ENCODE results near the gene PAK4.
"Not testable (repeated sequence)": the region's sequence is repeated elsewhere in the genome, so short reads cannot be mapped to it uniquely, and the experiment has no call there.

DNA sequence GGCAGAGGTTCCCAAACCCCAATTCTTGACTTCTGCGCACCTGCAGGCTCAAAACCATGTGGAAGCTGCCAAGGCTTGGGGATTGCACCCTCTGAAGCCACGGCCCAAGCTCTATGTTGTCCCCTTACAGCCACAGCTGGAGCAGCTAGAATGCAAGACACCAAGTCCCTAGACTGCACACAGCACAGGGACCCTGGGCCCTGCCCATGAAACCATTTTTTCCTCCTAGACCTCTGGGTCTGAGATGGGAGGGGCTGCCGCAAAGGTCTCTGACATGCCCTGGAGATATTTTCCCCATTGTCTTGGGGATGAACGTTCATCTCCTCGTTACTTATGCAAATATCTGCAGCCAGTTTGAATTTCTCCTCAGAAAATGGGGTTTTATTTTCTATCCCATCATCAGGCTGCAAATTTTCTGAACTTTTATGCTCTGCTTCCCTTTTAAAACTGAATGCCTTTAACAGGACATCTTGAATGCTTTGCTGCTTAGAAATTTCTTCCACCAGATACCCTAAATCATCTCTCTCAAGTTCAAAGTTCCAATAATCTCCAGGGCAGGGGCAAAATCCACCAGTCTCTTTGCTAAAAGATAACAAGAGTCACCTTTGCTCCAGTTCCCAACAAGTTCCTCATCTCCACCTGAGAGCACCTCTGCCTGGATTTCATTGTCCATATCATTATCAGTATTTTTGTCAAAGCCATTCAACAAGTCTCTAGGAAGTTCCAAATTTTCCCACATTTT, 29.6 kb upstream of the PAK4 start:
- TF ChIP-seq POLR2A (IDR thresholded peaks at IDR 0.05; ENCODE audit: control extremely low read depth in 1 of 2, low read depth in 2 of 2, low read length in 2 of 2); EZH2 (IDR thresholded peaks at IDR 0.05; ENCODE audit: low read depth, low read length, severe bottlenecking); JUND (IDR thresholded peaks at IDR 0.05; ENCODE audit: low read length); BRCA1 (IDR thresholded peaks at IDR 0.05; ENCODE audit: low read depth, low read length); HDAC6 (IDR thresholded peaks at IDR 0.05; ENCODE audit: low read depth, low read length); SAP30 (IDR thresholded peaks at IDR 0.05; ENCODE audit: insufficient read depth, insufficient replicate concordance, low read length): not testable (repeated sequence)
- TF ChIP-seq, protein P1, sequence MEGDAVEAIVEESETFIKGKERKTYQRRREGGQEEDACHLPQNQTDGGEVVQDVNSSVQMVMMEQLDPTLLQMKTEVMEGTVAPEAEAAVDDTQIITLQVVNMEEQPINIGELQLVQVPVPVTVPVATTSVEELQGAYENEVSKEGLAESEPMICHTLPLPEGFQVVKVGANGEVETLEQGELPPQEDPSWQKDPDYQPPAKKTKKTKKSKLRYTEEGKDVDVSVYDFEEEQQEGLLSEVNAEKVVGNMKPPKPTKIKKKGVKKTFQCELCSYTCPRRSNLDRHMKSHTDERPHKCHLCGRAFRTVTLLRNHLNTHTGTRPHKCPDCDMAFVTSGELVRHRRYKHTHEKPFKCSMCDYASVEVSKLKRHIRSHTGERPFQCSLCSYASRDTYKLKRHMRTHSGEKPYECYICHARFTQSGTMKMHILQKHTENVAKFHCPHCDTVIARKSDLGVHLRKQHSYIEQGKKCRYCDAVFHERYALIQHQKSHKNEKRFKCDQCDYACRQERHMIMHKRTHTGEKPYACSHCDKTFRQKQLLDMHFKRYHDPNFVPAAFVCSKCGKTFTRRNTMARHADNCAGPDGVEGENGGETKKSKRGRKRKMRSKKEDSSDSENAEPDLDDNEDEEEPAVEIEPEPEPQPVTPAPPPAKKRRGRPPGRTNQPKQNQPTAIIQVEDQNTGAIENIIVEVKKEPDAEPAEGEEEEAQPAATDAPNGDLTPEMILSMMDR (IDR thresholded peaks at IDR 0.05; ENCODE audit: control extremely low read depth in 1 of 3, insufficient read depth in 1 of 3, low read depth in 1 of 3, low read length in 3 of 3) = not testable (repeated sequence)
- TF ChIP-seq, protein P2, sequence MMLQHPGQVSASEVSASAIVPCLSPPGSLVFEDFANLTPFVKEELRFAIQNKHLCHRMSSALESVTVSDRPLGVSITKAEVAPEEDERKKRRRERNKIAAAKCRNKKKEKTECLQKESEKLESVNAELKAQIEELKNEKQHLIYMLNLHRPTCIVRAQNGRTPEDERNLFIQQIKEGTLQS (IDR thresholded peaks at IDR 0.05; ENCODE audit: insufficient read depth, low read depth, low read length) = not testable (repeated sequence)
